SU-DHL-6 (cell line): Measurements from ENCODE around the gene FBXW7.

Experiments
- EZH2phosphoT487 ChIP-seq: fragments of 200-600 bp; sonication (generic), shearing (Covaris generic); conservative IDR thresholded peaks from 2 replicates; pipeline ENCODE4 v1.6.1; 2018; ENCODE audit warnings: mild to moderate bottlenecking, antibody characterized with exemption, low read length, moderate library complexity, mixed read lengths
- TF ChIP-seq, protein P1 (sequence below): fragments of 200-600 bp; sonication (generic); IDR thresholded peaks from one replicate; pipeline ENCODE4 v1.5.1; 2017; ENCODE audit warnings: antibody characterized with exemption, mild to moderate bottlenecking, low read length, moderate library complexity; ENCODE audit not compliant: insufficient read depth, poor library complexity, severe bottlenecking

DNA sequence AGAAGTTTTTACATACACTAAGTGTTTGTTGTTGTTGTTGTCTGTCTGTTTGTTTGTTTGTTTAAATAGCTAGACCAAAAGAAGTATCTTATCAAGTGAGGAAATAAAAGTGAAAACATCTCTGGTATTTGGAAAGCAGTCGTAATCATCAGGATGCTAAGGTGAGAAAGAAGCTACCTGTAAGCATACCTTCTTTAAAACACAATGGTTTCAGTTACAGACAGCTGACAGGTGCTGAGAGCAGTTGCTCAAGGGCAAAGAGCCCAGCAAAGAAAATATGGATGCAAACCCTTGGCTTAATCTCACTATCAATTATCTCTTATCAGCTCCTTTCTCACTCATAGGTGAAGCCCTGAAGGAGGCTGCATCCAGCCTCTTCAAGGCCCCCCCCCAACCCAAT lies 42.8 kb upstream of the FBXW7 start:
- TF ChIP-seq, protein P1, sequence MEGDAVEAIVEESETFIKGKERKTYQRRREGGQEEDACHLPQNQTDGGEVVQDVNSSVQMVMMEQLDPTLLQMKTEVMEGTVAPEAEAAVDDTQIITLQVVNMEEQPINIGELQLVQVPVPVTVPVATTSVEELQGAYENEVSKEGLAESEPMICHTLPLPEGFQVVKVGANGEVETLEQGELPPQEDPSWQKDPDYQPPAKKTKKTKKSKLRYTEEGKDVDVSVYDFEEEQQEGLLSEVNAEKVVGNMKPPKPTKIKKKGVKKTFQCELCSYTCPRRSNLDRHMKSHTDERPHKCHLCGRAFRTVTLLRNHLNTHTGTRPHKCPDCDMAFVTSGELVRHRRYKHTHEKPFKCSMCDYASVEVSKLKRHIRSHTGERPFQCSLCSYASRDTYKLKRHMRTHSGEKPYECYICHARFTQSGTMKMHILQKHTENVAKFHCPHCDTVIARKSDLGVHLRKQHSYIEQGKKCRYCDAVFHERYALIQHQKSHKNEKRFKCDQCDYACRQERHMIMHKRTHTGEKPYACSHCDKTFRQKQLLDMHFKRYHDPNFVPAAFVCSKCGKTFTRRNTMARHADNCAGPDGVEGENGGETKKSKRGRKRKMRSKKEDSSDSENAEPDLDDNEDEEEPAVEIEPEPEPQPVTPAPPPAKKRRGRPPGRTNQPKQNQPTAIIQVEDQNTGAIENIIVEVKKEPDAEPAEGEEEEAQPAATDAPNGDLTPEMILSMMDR = no peak
- TF ChIP-seq EZH2phosphoT487 = no peak
